DND-41 (cell line): ENCODE data around the gene AGO3.
"Not testable (repeated sequence)": the region's sequence is repeated elsewhere in the genome, so short reads cannot be mapped to it uniquely, and the experiment has no call there.

Experiments
- ATAC-seq: fragments of 200-7000 bp; cut with Tn5 transposase; 3 replicates; pipeline ENCODE4 v1.9.1; 2021; ENCODE audit warnings: low read depth; ENCODE audit not compliant: insufficient read depth
- DNase-seq: peaks from one replicate; pipeline ENCODE4 v3.0.0-alpha.2; 2020
- H2AFZ ChIP-seq: 2 replicates; pipeline ENCODE4 v1.6.0; 2012; ENCODE audit warnings: low read depth, low read length
- H3K27ac ChIP-seq: 2 replicates; pipeline ENCODE4 v1.5.1; 2012; ENCODE audit warnings: low read length, inconsistent platforms
- H3K27me3 ChIP-seq: fragments of 200-600 bp; sonication (generic); 2 replicates; pipeline ENCODE4 v1.6.0; 2012; ENCODE audit warnings: low read length, mild to moderate bottlenecking, inconsistent platforms; ENCODE audit not compliant: insufficient read depth, poor library complexity
- H3K36me3 ChIP-seq: 2 replicates; pipeline ENCODE4 v1.5.1; 2012; ENCODE audit warnings: low read length, inconsistent platforms; ENCODE audit not compliant: insufficient read depth
- H3K4me1 ChIP-seq: 2 replicates; pipeline ENCODE4 v1.5.1; 2012; ENCODE audit warnings: mild to moderate bottlenecking, low read length; ENCODE audit not compliant: insufficient read depth
- H3K4me2 ChIP-seq: 2 replicates; pipeline ENCODE4 v1.6.0; 2012; ENCODE audit warnings: mild to moderate bottlenecking, moderate library complexity, low read length, inconsistent platforms; ENCODE audit not compliant: insufficient read depth
- H3K4me3 ChIP-seq, 2 experiments: fragments of 200-600 bp in 1 of 2; shearing (Covaris generic) in 1 of 2; 2 replicates each; pipeline ENCODE4 v1.5.1; 2012 to 2016; ENCODE audit warnings: inconsistent platforms in 2 of 2, low read length in 2 of 2, mild to moderate bottlenecking in 2 of 2, low read depth in 1 of 2, moderate library complexity in 1 of 2
- H3K79me2 ChIP-seq: 2 replicates; pipeline ENCODE4 v1.6.0; 2012; ENCODE audit warnings: low read length, inconsistent platforms; ENCODE audit not compliant: insufficient read depth
- H3K9ac ChIP-seq: 2 replicates; pipeline ENCODE4 v1.6.0; 2012; ENCODE audit warnings: low read depth, mild to moderate bottlenecking, inconsistent platforms, low read length, moderate library complexity
- H3K9me3 ChIP-seq: 2 replicates; pipeline ENCODE4 v1.5.1; 2012; ENCODE audit warnings: low read length, moderate library complexity, mild to moderate bottlenecking, inconsistent platforms; ENCODE audit not compliant: insufficient read depth, severe bottlenecking
- H4K20me1 ChIP-seq: 2 replicates; pipeline ENCODE4 v1.6.0; 2012; ENCODE audit warnings: low read length; ENCODE audit not compliant: insufficient read depth
- EZH2 ChIP-seq: IDR thresholded peaks from 3 replicates; pipeline ENCODE4 v1.6.1; 2012; ENCODE audit warnings: borderline replicate concordance, low read depth, mild to moderate bottlenecking, moderate library complexity, low read length, inconsistent platforms; ENCODE audit not compliant: severe bottlenecking
- TF ChIP-seq, protein P1 (sequence below): IDR thresholded peaks from 2 replicates; pipeline ENCODE4 v1.5.1; 2012; ENCODE audit warnings: borderline replicate concordance, low read length, moderate library complexity, mild to moderate bottlenecking; ENCODE audit not compliant: poor library complexity, severe bottlenecking; ENCODE audit errors: extremely low read depth

Gene AGO3

GRCh38 chr1:36023098-36023769 is 92.3 kb downstream of the AGO3 start:
- Histone ChIP-seq H3K36me3 (peaks cover 37% of the 10 kb centered on the region), H3K27me3 (no peaks in the 10 kb centered on the region), H3K9ac (no peak overlapping the region), H3K4me3 (no peak overlapping the region), H3K4me2 (no peak overlapping the region), H3K9me3 (no peaks in the 10 kb centered on the region), H2AFZ (no peak overlapping the region), H3K79me2 (no peaks in the 10 kb centered on the region), H4K20me1 (no peaks in the 10 kb centered on the region), H3K4me1 (no peaks in the 10 kb centered on the region), H3K27ac (no peak overlapping the region)
- DNase-seq, result no peak
- ATAC-seq, result no peak
- no peak for TF ChIP-seq EZH2
- TF ChIP-seq, protein P1, sequence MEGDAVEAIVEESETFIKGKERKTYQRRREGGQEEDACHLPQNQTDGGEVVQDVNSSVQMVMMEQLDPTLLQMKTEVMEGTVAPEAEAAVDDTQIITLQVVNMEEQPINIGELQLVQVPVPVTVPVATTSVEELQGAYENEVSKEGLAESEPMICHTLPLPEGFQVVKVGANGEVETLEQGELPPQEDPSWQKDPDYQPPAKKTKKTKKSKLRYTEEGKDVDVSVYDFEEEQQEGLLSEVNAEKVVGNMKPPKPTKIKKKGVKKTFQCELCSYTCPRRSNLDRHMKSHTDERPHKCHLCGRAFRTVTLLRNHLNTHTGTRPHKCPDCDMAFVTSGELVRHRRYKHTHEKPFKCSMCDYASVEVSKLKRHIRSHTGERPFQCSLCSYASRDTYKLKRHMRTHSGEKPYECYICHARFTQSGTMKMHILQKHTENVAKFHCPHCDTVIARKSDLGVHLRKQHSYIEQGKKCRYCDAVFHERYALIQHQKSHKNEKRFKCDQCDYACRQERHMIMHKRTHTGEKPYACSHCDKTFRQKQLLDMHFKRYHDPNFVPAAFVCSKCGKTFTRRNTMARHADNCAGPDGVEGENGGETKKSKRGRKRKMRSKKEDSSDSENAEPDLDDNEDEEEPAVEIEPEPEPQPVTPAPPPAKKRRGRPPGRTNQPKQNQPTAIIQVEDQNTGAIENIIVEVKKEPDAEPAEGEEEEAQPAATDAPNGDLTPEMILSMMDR, result no peak

DNA sequence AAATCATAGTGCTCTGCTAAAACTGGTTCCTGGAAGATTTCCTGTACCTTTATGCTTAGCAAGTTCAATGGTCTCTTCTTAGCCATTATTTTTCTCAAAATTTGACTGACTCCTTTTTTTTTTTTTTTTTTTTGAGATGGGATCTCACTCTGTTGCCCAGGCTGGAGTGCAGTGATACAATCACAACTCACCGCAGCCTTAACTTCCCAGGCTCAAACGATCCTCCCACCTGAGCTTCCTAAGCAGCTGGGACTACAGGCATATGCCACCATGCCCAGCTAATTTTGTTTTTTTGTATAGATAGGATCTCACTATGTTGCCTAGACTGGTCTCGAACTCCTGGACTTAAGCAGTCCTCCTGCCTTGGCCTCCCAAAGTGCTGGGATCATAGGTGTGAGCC is 93.1 kb downstream of the AGO3 start:
- not testable (repeated sequence) for H3K4me1 ChIP-seq, H3K27me3 ChIP-seq, H3K9me3 ChIP-seq, DNase-seq, H3K4me2 ChIP-seq, H2AFZ ChIP-seq, H3K9ac ChIP-seq, ATAC-seq, H3K27ac ChIP-seq, H3K4me3 ChIP-seq, H4K20me1 ChIP-seq, H3K79me2 ChIP-seq
- H3K36me3 ChIP-seq, result peaks cover 36% of the 10 kb centered on the region

- Histone ChIP-seq H3K27me3 (no peaks in the 10 kb centered on the region), H4K20me1 (no peaks in the 10 kb centered on the region), H3K4me2 (no peak overlapping the region), H3K27ac (no peak overlapping the region), H3K4me3 (no peak overlapping the region), H3K9ac (no peak overlapping the region), H2AFZ (no peak overlapping the region), H3K9me3 (no peaks in the 10 kb centered on the region), H3K36me3 (peaks cover 32% of the 10 kb centered on the region), H3K4me1 (no peaks in the 10 kb centered on the region), H3K79me2 (no peaks in the 10 kb centered on the region)
- TF ChIP-seq EZH2, result no peak
- TF ChIP-seq, protein P1, result no peak
- DNase-seq, result no peak
- ATAC-seq, result no peak
Observed at GRCh38 chr1:36024847-36025246, 93.9 kb downstream of the AGO3 start.

DNA sequence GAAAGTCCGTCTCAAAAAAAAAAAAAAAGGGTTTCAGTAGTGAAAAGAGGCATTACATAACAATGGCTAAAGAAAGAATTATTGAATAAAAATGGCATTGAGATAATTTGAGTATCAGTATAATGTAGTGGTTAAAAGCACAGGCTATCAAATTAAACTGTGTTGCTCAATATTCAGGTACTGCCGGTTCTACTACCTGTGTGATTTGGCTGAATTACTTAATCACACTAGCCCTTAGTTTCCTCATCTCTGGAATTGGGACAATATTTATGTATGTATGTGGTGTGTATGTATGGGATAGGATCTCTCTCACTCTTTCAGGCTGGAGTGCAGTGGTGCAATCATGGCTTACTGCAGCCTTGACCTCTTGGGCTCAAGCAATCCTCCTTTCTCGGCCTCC is 96.9 kb downstream of the AGO3 start:
- no peak overlapping the region for H2AFZ ChIP-seq
- H3K9ac ChIP-seq, result no peak overlapping the region
- DNase-seq (no peak), ATAC-seq (no peak)
- H3K27me3 ChIP-seq, result no peaks in the 10 kb centered on the region
- no peaks in the 10 kb centered on the region for H3K79me2 ChIP-seq
- H3K4me1 ChIP-seq, result no peaks in the 10 kb centered on the region
- no peaks in the 10 kb centered on the region for H4K20me1 ChIP-seq
- H3K27ac ChIP-seq, result no peak overlapping the region
- H3K36me3 ChIP-seq, result peaks cover 43% of the 10 kb centered on the region
- TF ChIP-seq EZH2, result no peak
- TF ChIP-seq, protein P1, result no peak
- H3K4me3 ChIP-seq, result no peak overlapping the region
- no peaks in the 10 kb centered on the region for H3K9me3 ChIP-seq
- no peak overlapping the region for H3K4me2 ChIP-seq
